ENCODE measurements around the gene EXOC2.

The EXOC2 gene

GRCh38 chr6:518218-518617 is 174.7 kb downstream of the EXOC2 start:
- DNase-seq (ENCODE audit: low spot score): no peak

GRCh38 chr6:516213-516612 is 176.7 kb downstream of the EXOC2 start:
- DNase-seq (ENCODE audit: low spot score): no peak

DNA sequence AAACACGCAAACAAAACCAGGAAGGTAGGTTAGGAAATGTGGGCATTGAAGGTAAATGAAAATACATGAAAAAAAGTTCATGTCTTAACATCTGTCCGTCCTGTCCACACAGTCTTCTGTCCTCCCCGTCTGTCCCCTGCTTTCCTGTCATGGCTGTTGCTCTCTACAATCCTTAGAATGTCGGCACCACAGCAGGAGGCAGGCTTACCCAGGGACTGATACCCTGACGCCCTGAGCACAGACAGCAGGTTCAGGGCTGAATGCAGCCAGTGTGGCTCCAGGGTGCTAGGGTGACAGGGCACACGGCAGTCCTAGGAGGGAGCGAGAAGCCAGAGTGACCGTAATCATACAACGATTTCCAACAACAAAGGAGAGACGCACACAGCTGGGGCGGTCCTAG is 177.7 kb downstream of the EXOC2 start:
- no peak for DNase-seq (ENCODE audit: low spot score)

DNA sequence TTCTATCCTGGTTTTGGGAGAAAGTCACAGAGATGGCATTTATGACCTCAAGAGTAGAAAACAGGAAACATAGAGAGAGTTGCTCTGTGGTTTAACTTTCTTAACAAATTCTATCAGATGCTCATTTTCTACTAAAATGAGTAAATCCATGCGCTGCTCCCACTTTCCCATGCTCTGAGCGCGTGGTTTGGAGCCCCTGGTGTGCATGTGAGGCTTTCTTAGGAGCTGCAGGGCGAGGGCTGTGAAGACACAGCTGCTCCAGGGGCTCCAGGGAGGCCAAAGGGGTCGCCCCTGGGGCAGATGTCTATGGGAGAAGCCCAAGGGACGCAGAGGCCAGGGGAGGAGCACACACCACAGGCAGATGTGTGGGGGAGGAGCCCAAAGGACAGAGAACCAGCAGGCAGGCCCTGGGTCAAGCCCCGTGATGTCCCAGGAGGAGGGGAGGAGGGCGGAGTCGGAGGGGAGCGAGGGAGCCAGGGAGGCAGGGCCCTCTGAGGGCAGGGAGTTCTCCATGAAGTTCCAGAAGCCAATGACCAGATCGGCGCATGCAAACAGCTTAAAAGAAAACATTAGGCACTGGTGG is 178.5 kb downstream of the EXOC2 start:
- DNase-seq (ENCODE audit: low spot score): no peak

GRCh38 chr6:513961-514360 is 179.0 kb downstream of the EXOC2 start:
- no peak for DNase-seq (ENCODE audit: low spot score)

DNA sequence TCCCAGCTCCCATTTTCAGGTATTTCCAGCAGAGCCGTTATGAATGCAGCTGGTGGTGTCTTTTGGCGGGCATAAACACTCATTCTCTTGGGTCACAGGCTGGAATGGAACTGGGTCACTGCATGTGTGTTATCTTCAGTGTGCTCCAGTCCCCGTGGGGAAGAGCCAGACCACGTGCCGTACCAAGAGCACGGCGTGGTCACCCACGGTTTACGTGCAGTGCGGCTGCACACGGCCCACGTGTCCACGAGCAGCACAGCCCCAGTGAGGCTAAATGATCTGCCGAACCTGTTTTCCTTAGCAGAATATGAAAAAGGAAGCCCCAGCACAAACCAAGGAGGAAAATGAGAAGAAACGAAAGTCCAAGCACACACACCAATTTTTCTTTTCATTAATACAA is 179.9 kb downstream of the EXOC2 start:
- no peak for DNase-seq (ENCODE audit: low spot score)

DNA sequence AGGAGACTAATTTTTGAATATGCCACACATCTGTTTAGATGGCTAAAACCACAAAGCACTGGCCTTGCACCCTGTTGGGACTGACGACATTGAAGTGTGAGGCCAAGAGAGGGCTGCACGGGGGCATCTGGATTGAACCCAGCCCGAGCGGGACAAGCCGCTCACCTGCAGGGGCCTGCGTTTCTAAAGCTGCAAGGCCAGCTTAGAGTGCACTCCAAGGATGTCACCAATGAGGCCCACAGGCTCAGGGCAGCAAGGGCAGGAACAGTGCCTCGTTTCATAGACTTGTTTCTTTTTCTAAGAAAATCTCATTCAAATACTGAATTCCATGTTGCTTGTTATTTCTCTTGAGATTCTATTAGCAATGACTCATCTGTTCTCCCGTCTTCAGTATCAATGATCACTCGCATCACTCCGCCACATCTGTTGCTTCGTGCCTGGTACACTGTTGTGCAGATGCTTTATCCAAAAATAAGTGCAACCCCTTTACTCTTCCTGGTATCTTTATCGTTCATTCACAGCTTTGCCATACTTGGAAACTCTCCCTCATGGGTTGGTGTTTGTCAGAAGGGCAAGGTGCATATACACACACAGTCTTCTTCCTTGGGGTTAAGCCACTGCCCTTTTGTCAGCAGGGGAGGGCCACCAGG is 181.3 kb downstream of the EXOC2 start:
- no peak for DNase-seq (ENCODE audit: low spot score)

- DNase-seq (ENCODE audit: low spot score): no peak
These were observed 183.3 kb downstream of the EXOC2 start for GRCh38 chr6:509676-510075.

DNA sequence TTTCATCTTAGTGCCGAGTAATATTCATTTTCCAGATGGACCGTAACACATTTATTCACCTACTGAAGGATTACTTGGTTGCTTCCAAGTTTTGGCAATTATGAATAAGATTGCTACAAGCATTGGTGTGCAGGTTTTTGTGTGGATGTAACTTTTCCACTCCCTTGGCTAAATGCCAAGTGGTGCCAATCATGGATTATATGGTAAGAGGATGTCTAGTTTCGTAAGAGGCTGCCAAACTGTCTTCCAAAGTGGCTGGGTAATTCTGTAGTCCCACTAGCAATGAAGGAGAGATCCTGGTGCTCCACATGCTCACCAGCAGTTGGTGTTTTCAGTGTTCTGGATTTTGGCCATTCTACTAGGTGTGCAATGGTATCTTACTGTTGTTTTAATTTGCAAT is 184.3 kb downstream of the EXOC2 start:
- DNase-seq (ENCODE audit: low spot score): no peak

DNA sequence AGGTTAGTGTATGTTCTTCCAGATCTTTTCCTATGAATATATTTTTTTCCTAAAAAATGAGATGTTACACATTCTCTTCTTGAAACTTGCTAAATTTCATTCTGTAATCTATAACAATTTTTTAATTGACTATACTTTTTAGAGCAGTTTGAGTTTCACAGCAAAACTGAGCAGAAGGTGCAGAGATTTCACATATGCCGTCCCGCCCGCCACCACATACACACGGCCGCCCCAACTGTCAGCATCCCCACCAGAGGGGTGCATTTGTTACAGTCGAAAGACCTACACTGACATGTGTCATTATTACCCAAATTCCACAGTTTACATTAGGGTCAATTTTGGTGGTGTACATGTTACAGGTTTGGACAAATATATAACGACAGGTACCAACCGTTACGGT is 184.9 kb downstream of the EXOC2 start:
- DNase-seq (ENCODE audit: low spot score): no peak

DNA sequence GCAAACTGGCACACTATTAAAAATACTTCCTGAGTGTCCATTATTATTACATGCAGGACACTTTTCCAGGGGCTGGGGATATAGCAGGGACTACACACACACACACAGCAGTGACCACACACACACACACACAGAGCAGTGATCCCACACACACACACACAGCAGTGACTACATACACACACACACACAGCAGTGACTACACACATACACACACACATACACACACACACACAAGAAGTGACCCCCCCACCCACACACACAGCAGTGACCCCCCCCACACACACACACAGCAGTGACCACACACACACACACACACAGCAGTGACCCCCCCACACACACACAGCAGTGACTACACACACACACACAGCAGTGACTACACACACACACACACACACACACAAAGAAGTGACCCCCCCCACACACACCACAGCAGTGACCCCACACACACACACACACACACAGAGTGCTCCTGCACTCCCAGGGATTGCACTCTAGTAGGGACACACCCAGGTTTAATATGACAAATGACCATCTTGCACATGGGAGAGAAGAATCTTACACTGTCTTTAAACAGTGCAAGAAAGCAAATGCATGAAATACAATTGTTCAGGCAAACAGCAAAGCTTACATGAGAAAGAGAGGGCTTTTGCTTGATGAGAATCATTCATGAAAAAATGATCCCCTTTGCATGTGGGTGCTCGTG is 185.9 kb downstream of the EXOC2 start:
- no peak for DNase-seq (ENCODE audit: low spot score)

DNA sequence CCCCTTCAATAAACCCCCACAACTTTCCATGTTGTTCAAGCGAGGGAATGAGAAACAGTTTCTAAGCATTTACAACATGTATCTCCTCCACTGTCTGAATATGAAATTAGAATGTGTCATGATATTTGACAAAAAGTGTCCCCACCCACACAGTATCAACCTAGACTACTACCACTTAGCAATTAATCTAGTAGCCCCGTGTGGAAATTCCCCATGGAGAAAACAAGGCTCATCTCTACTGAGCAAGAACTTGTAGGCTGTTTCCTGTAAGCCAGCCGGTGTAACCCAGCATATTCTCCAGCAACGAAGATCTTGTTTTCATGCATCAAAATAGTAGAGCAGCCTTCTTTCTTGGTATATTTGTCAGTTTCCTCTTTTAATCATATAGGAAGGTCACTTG is 186.4 kb downstream of the EXOC2 start:
- DNase-seq (ENCODE audit: low spot score): no peak

DNA sequence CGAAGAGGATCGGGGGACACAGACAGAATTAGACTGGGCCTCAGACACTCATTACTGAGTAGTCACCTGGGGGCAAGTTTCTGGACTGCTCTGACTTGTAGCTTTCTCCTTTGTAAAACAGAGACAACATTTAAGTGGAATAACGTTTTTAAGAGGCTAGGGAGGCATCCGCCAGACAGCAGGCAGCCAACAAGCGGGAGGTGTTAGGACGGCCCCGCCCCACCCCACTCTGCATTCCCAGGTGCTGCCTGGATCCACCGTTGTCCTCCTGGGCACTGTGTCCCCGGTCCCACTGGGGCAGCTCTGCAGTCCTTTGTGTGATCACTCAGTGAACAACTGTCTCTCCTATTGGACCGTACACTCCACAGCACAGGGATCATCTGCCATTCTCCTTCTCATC is 187.6 kb downstream of the EXOC2 start:
- no peak for DNase-seq (ENCODE audit: low spot score)

GRCh38 chr6:504446-504980 is 188.4 kb downstream of the EXOC2 start:
- no peak for DNase-seq (ENCODE audit: low spot score)

DNA sequence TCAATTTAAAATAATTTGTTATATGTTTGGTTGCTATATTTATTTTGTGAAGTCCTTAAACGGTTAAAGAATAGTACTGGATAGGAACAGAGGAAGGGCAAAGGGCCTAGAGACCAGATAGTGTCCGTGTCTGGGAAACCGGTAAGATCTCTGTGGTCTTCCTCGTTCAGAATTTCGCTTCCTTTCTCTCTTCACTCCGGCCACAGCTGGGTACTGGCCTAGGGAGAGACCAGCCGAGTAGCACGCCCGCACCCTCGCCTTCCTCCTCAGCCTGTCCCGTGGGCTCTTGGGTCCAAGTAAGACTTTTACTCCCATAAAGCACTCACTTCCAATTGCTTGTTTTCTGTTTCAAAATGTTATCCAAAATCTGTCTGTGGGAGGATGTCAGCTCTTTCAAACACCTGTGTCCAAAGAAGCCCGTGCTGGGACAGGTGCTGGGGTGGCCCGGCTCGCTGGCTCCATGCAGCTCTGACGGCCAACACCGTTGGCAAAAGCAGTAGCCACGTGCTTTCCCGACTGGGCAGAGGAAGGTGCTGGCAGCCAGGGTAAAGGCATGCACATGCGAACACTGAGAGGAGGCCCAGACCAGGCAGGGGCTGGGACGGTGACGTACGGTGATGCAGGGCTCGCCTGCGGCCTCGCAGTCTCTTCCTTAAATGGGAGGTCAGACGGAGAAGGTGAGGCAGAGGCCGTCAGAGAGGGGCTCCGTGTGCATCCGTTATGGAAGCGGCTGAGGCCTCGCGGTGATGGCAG is 189.2 kb downstream of the EXOC2 start:
- DNase-seq (ENCODE audit: low spot score): no peak

- no peak for DNase-seq (ENCODE audit: low spot score)
These were observed 190.2 kb downstream of the EXOC2 start for GRCh38 chr6:502761-503160.

GRCh38 chr6:501891-502601 is 190.9 kb downstream of the EXOC2 start:
- DNase-seq (ENCODE audit: low spot score): no peak

GRCh38 chr6:499617-500016 is 193.3 kb downstream of the EXOC2 start:
- DNase-seq (ENCODE audit: low spot score): no peak

DNA sequence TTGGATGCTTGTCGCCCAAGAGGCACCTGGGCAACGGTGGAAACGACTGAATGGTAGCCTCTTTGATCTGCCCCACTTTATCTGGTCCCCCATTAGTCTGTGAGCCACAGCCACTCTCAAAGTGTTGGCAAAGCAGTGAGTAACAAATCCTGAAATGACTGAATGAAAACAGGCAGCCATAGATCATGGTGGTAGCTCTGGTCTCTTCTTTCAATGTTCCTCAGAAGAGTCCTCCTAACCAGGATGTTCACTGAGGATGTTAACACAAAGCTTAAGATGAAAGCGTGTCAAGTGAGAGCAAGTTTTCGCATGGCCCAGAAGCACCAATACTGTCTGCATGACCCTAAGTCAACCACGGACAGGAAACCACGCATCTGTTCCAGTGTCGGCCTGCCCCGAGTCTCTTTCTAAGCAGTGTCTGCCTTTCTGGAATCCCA is 194.1 kb downstream of the EXOC2 start:
- DNase-seq (ENCODE audit: low spot score): no peak

GRCh38 chr6:497258-497657 is 195.7 kb downstream of the EXOC2 start:
- DNase-seq (ENCODE audit: low spot score): no peak

GRCh38 chr6:496649-497048 is 196.3 kb downstream of the EXOC2 start:
- DNase-seq (ENCODE audit: low spot score): no peak

- no peak for DNase-seq (ENCODE audit: low spot score)
These were observed 198.5 kb downstream of the EXOC2 start for GRCh38 chr6:494394-494793.
